Mesenchymal stem cell (in vitro differentiated cells and primary cell): Measurements from ENCODE around the gene EVL.

Experiments
- DNase-seq: peaks from one replicate; pipeline ENCODE4 v3.0.0-alpha.2; 2013
- H2AFZ ChIP-seq: one replicate; pipeline ENCODE4 v1.6.1; 2013; ENCODE audit warnings: low read depth, mild to moderate bottlenecking, control low read depth, inconsistent platforms, low read length, moderate library complexity
- H2AK5ac ChIP-seq: 2 replicates; pipeline ENCODE4 v1.6.1; 2013; ENCODE audit warnings: low read length, moderate library complexity, mild to moderate bottlenecking, inconsistent platforms; ENCODE audit not compliant: severe bottlenecking
- H2BK120ac ChIP-seq: one replicate; pipeline ENCODE4 v1.6.1; 2013; ENCODE audit warnings: low read depth, mild to moderate bottlenecking, inconsistent platforms, low read length, moderate library complexity
- H2BK12ac ChIP-seq, 2 experiments: one replicate each; pipeline ENCODE4 v1.6.1; 2013; ENCODE audit warnings: inconsistent platforms in 2 of 2, low read length in 2 of 2, mild to moderate bottlenecking in 2 of 2, moderate library complexity in 2 of 2, control low read depth in 1 of 2
- H2BK15ac ChIP-seq: one replicate; pipeline ENCODE4 v1.6.1; 2013; ENCODE audit warnings: mild to moderate bottlenecking, low read depth, inconsistent platforms; ENCODE audit not compliant: poor library complexity, severe bottlenecking
- H2BK5ac ChIP-seq: 2 replicates; pipeline ENCODE4 v1.6.1; 2013; ENCODE audit warnings: low read depth, mild to moderate bottlenecking, low read length, control low read depth, inconsistent platforms; ENCODE audit not compliant: poor library complexity, severe bottlenecking
- H3K14ac ChIP-seq, 2 experiments: one replicate each; pipeline ENCODE4 v1.6.1; 2013; ENCODE audit warnings: inconsistent platforms in 2 of 2, low read length in 2 of 2, control low read depth in 1 of 2, mild to moderate bottlenecking in 1 of 2, moderate library complexity in 1 of 2
- H3K18ac ChIP-seq, 2 experiments: one replicate each; pipeline ENCODE4 v1.6.1; 2013; ENCODE audit warnings: inconsistent platforms in 2 of 2, low read length in 2 of 2, control low read depth in 1 of 2, low read depth in 1 of 2, mild to moderate bottlenecking in 1 of 2
- H3K23ac ChIP-seq, 2 experiments: one replicate each; pipeline ENCODE4 v1.6.1; 2013; ENCODE audit warnings: inconsistent platforms in 2 of 2, low read length in 2 of 2, mild to moderate bottlenecking in 2 of 2, moderate library complexity in 2 of 2, control low read depth in 1 of 2
- H3K27ac ChIP-seq: 2 replicates; pipeline ENCODE4 v1.5.1; 2013; ENCODE audit warnings: mild to moderate bottlenecking, moderate library complexity, low read length, control low read depth, inconsistent platforms; ENCODE audit not compliant: poor library complexity, severe bottlenecking
- H3K27me3 ChIP-seq, 2 experiments: 2 replicates each; pipeline versions ENCODE4 v1.6.1 to v1.7.0; 2013; ENCODE audit warnings: low read length in 2 of 2, mild to moderate bottlenecking in 2 of 2, moderate library complexity in 2 of 2, control low read depth in 1 of 2, inconsistent platforms in 1 of 2; ENCODE audit not compliant: control insufficient read depth in 1 of 2, insufficient read depth in 1 of 2
- H3K36me3 ChIP-seq, 2 experiments: 2 replicates each; pipeline versions ENCODE4 v1.6.1 to v1.7.0; 2013; ENCODE audit warnings: low read length in 2 of 2, control low read depth in 1 of 2, inconsistent platforms in 1 of 2, low read depth in 1 of 2, mild to moderate bottlenecking in 1 of 2; ENCODE audit not compliant: insufficient read depth in 2 of 2, control insufficient read depth in 1 of 2
- H3K4ac ChIP-seq, 2 experiments: one replicate each; pipeline ENCODE4 v1.6.1; 2013; ENCODE audit warnings: inconsistent platforms in 2 of 2, low read length in 2 of 2, mild to moderate bottlenecking in 2 of 2, moderate library complexity in 2 of 2, control low read depth in 1 of 2, low read depth in 1 of 2
- H3K4me1 ChIP-seq: 2 replicates; pipeline ENCODE4 v1.6.1; 2013; ENCODE audit warnings: low read depth, low read length, control low read depth; ENCODE audit not compliant: control insufficient read depth, insufficient read depth
- H3K4me2 ChIP-seq: 2 replicates; pipeline ENCODE4 v1.6.1; 2013; ENCODE audit warnings: low read length, mild to moderate bottlenecking, inconsistent platforms; ENCODE audit not compliant: poor library complexity, severe bottlenecking
- H3K4me3 ChIP-seq, 2 experiments: 2 replicates each; pipeline versions ENCODE4 v1.5.1 to v1.7.0; 2013; ENCODE audit warnings: low read length in 2 of 2, mild to moderate bottlenecking in 2 of 2, control low read depth in 1 of 2, low read depth in 1 of 2; ENCODE audit not compliant: insufficient read depth in 1 of 2
- H3K79me1 ChIP-seq: replicated peaks from 2 replicates; pipeline ENCODE4 v1.6.1; 2013; ENCODE audit warnings: mild to moderate bottlenecking, control low read depth, low read length, inconsistent platforms; ENCODE audit not compliant: poor library complexity, severe bottlenecking
- H3K9ac ChIP-seq: 2 replicates; pipeline ENCODE4 v1.7.0; 2013; ENCODE audit warnings: mild to moderate bottlenecking, low read length, moderate library complexity
- H3K9me3 ChIP-seq: 2 replicates; pipeline ENCODE4 v1.7.0; 2013; ENCODE audit warnings: mild to moderate bottlenecking, low read length; ENCODE audit not compliant: control insufficient read depth
- H4K8ac ChIP-seq: one replicate; pipeline ENCODE4 v1.6.1; 2013; ENCODE audit warnings: inconsistent platforms, mild to moderate bottlenecking, low read length, moderate library complexity
- H4K91ac ChIP-seq: one replicate; pipeline ENCODE4 v1.6.1; 2013; ENCODE audit warnings: mild to moderate bottlenecking, low read length, inconsistent platforms
- WGBS: methylation state at CpG from one replicate; pipeline ENCODE4 v1.1.7; 2013; ENCODE audit warnings: mixed read lengths; 5-methylcytosine and 5-hydroxymethylcytosine counted together

The EVL gene

GRCh38 chr14:100074431-100075100 lies 9.3 kb downstream of the EVL start:
- 95% methylated on average over 7 of the region's 7 CpGs for WGBS

GRCh38 chr14:100075681-100076080 lies 10.5 kb downstream of the EVL start:
- H3K36me3 ChIP-seq = no peaks in the 10 kb centered on the region
- no peak overlapping the region for H3K4me2 ChIP-seq
- no peak overlapping the region for H4K91ac ChIP-seq
- no peak overlapping the region for H3K9ac ChIP-seq
- H3K9me3 ChIP-seq = no peaks in the 10 kb centered on the region
- no peak overlapping the region for H2AK5ac ChIP-seq
- H2AFZ ChIP-seq = no peak overlapping the region
- H3K27me3 ChIP-seq = no peaks in the 10 kb centered on the region
- H3K27ac ChIP-seq = no peak overlapping the region
- H2BK12ac ChIP-seq = no peak overlapping the region
- 46% methylated on average over 3 of the region's 4 CpGs for WGBS
- no peak overlapping the region for H2BK120ac ChIP-seq
- H3K14ac ChIP-seq = no peak overlapping the region
- H3K23ac ChIP-seq = no peak overlapping the region
- DNase-seq = no peak
- no peak overlapping the region for H2BK15ac ChIP-seq
- H2BK5ac ChIP-seq = no peak overlapping the region
- peak overlapping the region in 1 of 2 experiments; percentile 67 for H3K18ac ChIP-seq
- H3K4me1 ChIP-seq = peaks cover 18% of the 10 kb centered on the region
- no peak overlapping the region for H4K8ac ChIP-seq
- peaks cover 38% of the 10 kb centered on the region for H3K79me1 ChIP-seq
- no peak overlapping the region for H3K4me3 ChIP-seq
- H3K4ac ChIP-seq = no peak overlapping the region

More at GRCh38 chr14:100074431-100075100, 9.3 kb downstream of the EVL start:
- Histone ChIP-seq H4K8ac (no peak overlapping the region), H3K36me3 (no peaks in the 10 kb centered on the region), H4K91ac (no peak overlapping the region), H2BK15ac (no peak overlapping the region), H2AK5ac (no peak overlapping the region), H3K27me3 (no peaks in the 10 kb centered on the region), H3K23ac (no peak overlapping the region), H2BK12ac (peak overlapping the region in 1 of 2 experiments; percentile 7), H3K4ac (no peak overlapping the region), H3K4me1 (peaks cover 13% of the 10 kb centered on the region), H3K27ac (no peak overlapping the region), H3K9ac (no peak overlapping the region), H2BK120ac (no peak overlapping the region), H2AFZ (no peak overlapping the region), H3K18ac (no peak overlapping the region), H2BK5ac (no peak overlapping the region), H3K4me3 (no peak overlapping the region), H3K9me3 (no peaks in the 10 kb centered on the region), H3K4me2 (no peak overlapping the region), H3K14ac (peak overlapping the region in 1 of 2 experiments; percentile 56), H3K79me1 (peaks cover 40% of the 10 kb centered on the region)
- DNase-seq = no peak

GRCh38 chr14:100076133-100076532 lies 10.9 kb downstream of the EVL start:
- Histone ChIP-seq H3K4me3 (no peak overlapping the region), H3K9ac (peak overlapping the region; percentile 15), H2BK5ac (no peak overlapping the region), H4K91ac (no peak overlapping the region), H4K8ac (no peak overlapping the region), H2BK12ac (peak overlapping the region in 1 of 2 experiments; percentile 37), H3K4me1 (peaks cover 18% of the 10 kb centered on the region), H3K4ac (no peak overlapping the region), H3K27ac (no peak overlapping the region), H2AK5ac (no peak overlapping the region), H2BK120ac (no peak overlapping the region), H3K4me2 (no peak overlapping the region), H3K36me3 (no peaks in the 10 kb centered on the region), H3K23ac (no peak overlapping the region), H3K9me3 (no peaks in the 10 kb centered on the region), H2AFZ (no peak overlapping the region), H3K14ac (no peak overlapping the region), H3K79me1 (peaks cover 35% of the 10 kb centered on the region), H3K18ac (peak overlapping the region in 1 of 2 experiments; percentile 73), H2BK15ac (no peak overlapping the region), H3K27me3 (no peaks in the 10 kb centered on the region)
- DNase-seq = peak; percentile 65
- 81% methylated on average over 5 of the region's 5 CpGs for WGBS

GRCh38 chr14:100076606-100077005 lies 11.4 kb downstream of the EVL start:
- peaks cover 18% of the 10 kb centered on the region for H3K4me1 ChIP-seq
- no peak overlapping the region for H4K8ac ChIP-seq
- H3K14ac ChIP-seq = no peak overlapping the region
- no peak overlapping the region for H3K4me3 ChIP-seq
- H3K27me3 ChIP-seq = no peaks in the 10 kb centered on the region
- peaks cover 35% of the 10 kb centered on the region for H3K79me1 ChIP-seq
- peak overlapping the region; percentile 15 for H3K9ac ChIP-seq
- peak overlapping the region in 1 of 2 experiments; percentile 6 for H2BK12ac ChIP-seq
- no peak overlapping the region for H4K91ac ChIP-seq
- no peaks in the 10 kb centered on the region for H3K36me3 ChIP-seq
- H2AK5ac ChIP-seq = no peak overlapping the region
- no peak overlapping the region for H2BK15ac ChIP-seq
- H2BK5ac ChIP-seq = no peak overlapping the region
- no peaks in the 10 kb centered on the region for H3K9me3 ChIP-seq
- 69% methylated on average over 5 of the region's 7 CpGs for WGBS
- no peak overlapping the region for H3K18ac ChIP-seq
- DNase-seq = peak; percentile 80
- no peak overlapping the region for H3K4me2 ChIP-seq
- no peak overlapping the region for H2BK120ac ChIP-seq
- no peak overlapping the region for H3K4ac ChIP-seq
- no peak overlapping the region for H3K23ac ChIP-seq
- H3K27ac ChIP-seq = no peak overlapping the region
- H2AFZ ChIP-seq = no peak overlapping the region
